ENCODE data around the gene LRRC75A. TPM values are rescaled to one million over a fixed set of nuclear protein-coding genes. Genes with fewer than 3 reads are reported as not detected.

The LRRC75A gene
- total and polyA plus RNA-seq, 2 of the 13 experiments (the other 11 are each of a cell fraction or from before 2014, with no cell fraction given): 0.03 TPM; not detected in 1

DNA sequence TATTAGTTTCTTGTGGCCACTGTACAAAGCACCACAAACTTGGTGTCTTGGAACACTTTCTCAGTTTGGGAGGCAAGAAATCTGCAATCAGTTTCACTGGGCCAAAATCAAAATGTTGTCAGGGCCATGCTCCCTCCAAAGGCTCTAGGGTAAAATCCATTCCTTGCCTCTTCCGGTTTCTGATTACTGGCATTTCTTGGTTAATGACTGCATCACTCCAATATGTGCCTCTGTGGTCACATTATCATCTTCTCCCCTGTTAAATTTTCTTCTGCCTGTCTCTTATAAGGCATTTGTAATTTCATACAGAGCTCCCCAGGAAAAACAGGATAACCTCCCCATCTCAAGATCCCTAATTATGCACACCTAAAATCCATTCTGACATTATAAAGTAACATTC is 42.2 kb upstream of the LRRC75A start:
- no peaks in the 10 kb centered on the region for H4K20me1 ChIP-seq (ENCODE audit: insufficient read depth, low read length)
- ATAC-seq (no peak), FAIRE-seq (no peak), DNase-seq (ENCODE audit: low spot score) (no peak)
- no peak overlapping the region for H3K4me2 ChIP-seq (ENCODE audit: low read depth, low read length)
- H3K9me3 ChIP-seq (ENCODE audit: low read length): no peaks in the 10 kb centered on the region
- ChIA-PET CTCF (ENCODE audit: low intra/inter-chr PET ratio, low total read pairs) (no interaction called here), POLR2A (no interaction called here)
- H3K36me3 ChIP-seq (replicated peaks in 1 of 2; ENCODE audit: control insufficient read depth in 1 of 2, insufficient read depth in 2 of 2, low read length in 2 of 2): no peaks in the 10 kb centered on the region
- H3K4me3 ChIP-seq (replicated peaks in 1 of 3; ENCODE audit: insufficient read depth in 1 of 3, low read depth in 2 of 3, low read length in 3 of 3): no peak overlapping the region
- no peak overlapping the region for H3K27ac ChIP-seq (ENCODE audit: extremely low read length, insufficient read depth, low read length)
- intact Hi-C loops (cut with micrococcal nuclease; ENCODE audit: unreplicated experiment) (no loop called here), in situ Hi-C loops (cut with HindIII; ENCODE audit: extremely low pct_ligation_motif_present, low pct_unique_long_range_greater_than_20kb) (no loop called here)
- H3K27me3 ChIP-seq (ENCODE audit: control insufficient read depth in 1 of 2, insufficient read depth in 2 of 2, low read length in 2 of 2): peaks cover 0 to under 1% of the 10 kb centered on the region in 2 experiments; a peak in 1 of 5 replicates
- 56% methylated on average over 1 of the region's 1 CpG for WGBS (ENCODE audit: low lambda C conversion rate)
- TF ChIP-seq ZNF850 (CRISPR knock-in tag; conservative IDR thresholded peaks at IDR 0.05) (no peak), HOXA3 (CRISPR knock-in tag; IDR thresholded peaks at IDR 0.05) (no peak), SALL1 (CRISPR knock-in tag; IDR thresholded peaks at IDR 0.05) (no peak), ISX (CRISPR knock-in tag; conservative IDR thresholded peaks at IDR 0.05) (no peak), ZBTB21 (CRISPR knock-in tag; IDR thresholded peaks at IDR 0.05) (no peak), ARNT (IDR thresholded peaks at IDR 0.05) (no peak), ZNF841 (CRISPR knock-in tag; IDR thresholded peaks at IDR 0.05; ENCODE audit: borderline replicate concordance) (no peak)
- no peak overlapping the region for H2AFZ ChIP-seq (ENCODE audit: low read length)
- no peaks in the 10 kb centered on the region for H3K79me2 ChIP-seq (ENCODE audit: insufficient read depth, low read length)
- H3K4me1 ChIP-seq (ENCODE audit: insufficient read depth, low read length): peaks cover 16% of the 10 kb centered on the region
- no TSS peak for BruUV-seq (replicated peaks)
- no peak overlapping the region for H3K9ac ChIP-seq (ENCODE audit: insufficient read depth, low read depth, low read length)

DNA sequence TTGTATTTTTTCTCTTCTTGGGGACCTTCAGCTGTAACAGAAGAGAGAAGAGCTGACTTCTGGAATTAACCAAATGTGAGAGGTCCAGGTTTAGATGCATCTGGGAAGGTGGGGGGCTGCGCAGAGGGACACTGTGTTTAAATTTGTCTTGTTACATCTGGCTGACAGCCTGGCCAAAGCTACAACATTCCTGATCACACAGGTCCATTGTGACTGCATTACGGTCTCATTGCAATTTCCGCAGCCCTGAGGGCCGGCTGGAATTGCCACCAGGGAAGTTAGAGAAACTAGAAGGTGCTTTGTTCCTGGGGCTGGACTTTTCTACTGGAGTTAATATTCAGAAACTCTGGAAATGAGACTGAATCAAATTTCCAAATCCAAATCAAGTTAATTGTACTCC is 37.9 kb upstream of the LRRC75A start:
- POLR2A ChIA-PET: interaction anchor here (1.3 kb wide), 1 partner anchor 92 kb away, joined by 3 read pairs; no protein-coding TSS in a partner anchor
- H3K9ac ChIP-seq (ENCODE audit: insufficient read depth, low read depth, low read length): no peak overlapping the region
- ATAC-seq (no peak), FAIRE-seq (no peak), DNase-seq (ENCODE audit: low spot score) (no peak)
- H2AFZ ChIP-seq (ENCODE audit: low read length): no peak overlapping the region
- H3K79me2 ChIP-seq (ENCODE audit: insufficient read depth, low read length): no peaks in the 10 kb centered on the region
- H4K20me1 ChIP-seq (ENCODE audit: insufficient read depth, low read length): no peaks in the 10 kb centered on the region
- peaks cover 0 to 19% of the 10 kb centered on the region in 2 experiments; a peak in 3 of 5 replicates for H3K27me3 ChIP-seq (ENCODE audit: control insufficient read depth in 1 of 2, insufficient read depth in 2 of 2, low read length in 2 of 2)
- no peak overlapping the region for H3K4me3 ChIP-seq (replicated peaks in 1 of 3; ENCODE audit: insufficient read depth in 1 of 3, low read depth in 2 of 3, low read length in 3 of 3)
- H3K9me3 ChIP-seq (ENCODE audit: low read length): no peaks in the 10 kb centered on the region
- no peaks in the 10 kb centered on the region for H3K36me3 ChIP-seq (replicated peaks in 1 of 2; ENCODE audit: control insufficient read depth in 1 of 2, insufficient read depth in 2 of 2, low read length in 2 of 2)
- BruUV-seq (replicated peaks): no TSS peak
- CTCF ChIA-PET (ENCODE audit: low intra/inter-chr PET ratio, low total read pairs): no interaction called here
- no peak overlapping the region for H3K4me2 ChIP-seq (ENCODE audit: low read depth, low read length)
- H3K27ac ChIP-seq (ENCODE audit: extremely low read length, insufficient read depth, low read length): no peak overlapping the region
- WGBS (ENCODE audit: low lambda C conversion rate): 86% methylated on average over 4 of the region's 4 CpGs
- intact Hi-C loops (cut with micrococcal nuclease; ENCODE audit: unreplicated experiment) (no loop called here), in situ Hi-C loops (cut with HindIII; ENCODE audit: extremely low pct_ligation_motif_present, low pct_unique_long_range_greater_than_20kb) (loop anchor here (10.0 kb wide), 1 partner anchor 165 kb away; no protein-coding TSS in a partner anchor)
- peaks cover 8% of the 10 kb centered on the region; the same call in 1 of the 2 replicates for H3K4me1 ChIP-seq (ENCODE audit: insufficient read depth, low read length)
- TF ChIP-seq, protein P1, sequence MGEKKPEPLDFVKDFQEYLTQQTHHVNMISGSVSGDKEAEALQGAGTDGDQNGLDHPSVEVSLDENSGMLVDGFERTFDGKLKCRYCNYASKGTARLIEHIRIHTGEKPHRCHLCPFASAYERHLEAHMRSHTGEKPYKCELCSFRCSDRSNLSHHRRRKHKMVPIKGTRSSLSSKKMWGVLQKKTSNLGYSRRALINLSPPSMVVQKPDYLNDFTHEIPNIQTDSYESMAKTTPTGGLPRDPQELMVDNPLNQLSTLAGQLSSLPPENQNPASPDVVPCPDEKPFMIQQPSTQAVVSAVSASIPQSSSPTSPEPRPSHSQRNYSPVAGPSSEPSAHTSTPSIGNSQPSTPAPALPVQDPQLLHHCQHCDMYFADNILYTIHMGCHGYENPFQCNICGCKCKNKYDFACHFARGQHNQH (CRISPR knock-in tag; IDR thresholded peaks at IDR 0.05): no peak
- TF ChIP-seq BRD4 (CRISPR knock-in tag; IDR thresholded peaks at IDR 0.05) (no peak), FOXA1 (IDR thresholded peaks at IDR 0.05) (no peak), FOXA1 (CRISPR knock-in tag; IDR thresholded peaks at IDR 0.05) (no peak), RXRB (CRISPR knock-in tag; IDR thresholded peaks at IDR 0.05; ENCODE audit: borderline replicate concordance) (no peak), YY1 (IDR thresholded peaks at IDR 0.05; ENCODE audit: insufficient read depth, insufficient replicate concordance, low read depth, low read length) (no peak), KMT2A (CRISPR knock-in tag; IDR thresholded peaks at IDR 0.05) (no peak), ZNF354B (CRISPR knock-in tag; IDR thresholded peaks at IDR 0.05) (no peak)
- TF ChIP-seq, protein P2, sequence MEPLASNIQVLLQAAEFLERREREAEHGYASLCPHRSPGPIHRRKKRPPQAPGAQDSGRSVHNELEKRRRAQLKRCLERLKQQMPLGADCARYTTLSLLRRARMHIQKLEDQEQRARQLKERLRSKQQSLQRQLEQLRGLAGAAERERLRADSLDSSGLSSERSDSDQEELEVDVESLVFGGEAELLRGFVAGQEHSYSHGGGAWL (CRISPR knock-in tag; IDR thresholded peaks at IDR 0.05): no peak
- TF ChIP-seq, protein P3, sequence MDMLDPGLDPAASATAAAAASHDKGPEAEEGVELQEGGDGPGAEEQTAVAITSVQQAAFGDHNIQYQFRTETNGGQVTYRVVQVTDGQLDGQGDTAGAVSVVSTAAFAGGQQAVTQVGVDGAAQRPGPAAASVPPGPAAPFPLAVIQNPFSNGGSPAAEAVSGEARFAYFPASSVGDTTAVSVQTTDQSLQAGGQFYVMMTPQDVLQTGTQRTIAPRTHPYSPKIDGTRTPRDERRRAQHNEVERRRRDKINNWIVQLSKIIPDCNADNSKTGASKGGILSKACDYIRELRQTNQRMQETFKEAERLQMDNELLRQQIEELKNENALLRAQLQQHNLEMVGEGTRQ (IDR thresholded peaks at IDR 0.05; ENCODE audit: low read depth, low read length): no peak
- TF ChIP-seq, protein P3 (CRISPR knock-in tag; IDR thresholded peaks at IDR 0.05; ENCODE audit: borderline replicate concordance): no peak
